Esophagus (tissue), 2 donors: ENCODE measurements around the gene P2RX5. TPM values are rescaled to one million over a fixed set of nuclear protein-coding genes. Genes with fewer than 3 reads are reported as not detected.
"Not testable (repeated sequence)": the region's sequence is repeated elsewhere in the genome, so short reads cannot be mapped to it uniquely, and the experiment has no call there.

ENCODE experiments used
- H3K27ac ChIP-seq, 2 donors: one replicate each; pipeline ENCODE4 v1.5.1; 2013; ENCODE audit warnings: low read depth in 2 of 2, mild to moderate bottlenecking in 2 of 2, inconsistent platforms in 1 of 2, low read length in 1 of 2, moderate library complexity in 1 of 2
- H3K27me3 ChIP-seq, 2 donors: one replicate each; pipeline ENCODE4 v1.6.1; 2013; ENCODE audit warnings: low read length in 2 of 2, control low read depth in 1 of 2, mild to moderate bottlenecking in 1 of 2; ENCODE audit not compliant: insufficient read depth in 2 of 2, control insufficient read depth in 1 of 2
- H3K36me3 ChIP-seq, 2 donors: one replicate each; pipeline ENCODE4 v1.6.1; 2013; ENCODE audit warnings: low read length in 1 of 2; ENCODE audit not compliant: control insufficient read depth in 2 of 2, insufficient read depth in 2 of 2
- H3K4me1 ChIP-seq, 2 donors: one replicate each; pipeline ENCODE4 v1.6.1; 2013; ENCODE audit warnings: low read length in 1 of 2; ENCODE audit not compliant: control insufficient read depth in 2 of 2, insufficient read depth in 2 of 2
- H3K4me3 ChIP-seq, 2 donors: one replicate each; pipeline ENCODE4 v1.5.1; 2013; ENCODE audit warnings: low read length in 2 of 2, mild to moderate bottlenecking in 2 of 2, low read depth in 1 of 2, moderate library complexity in 1 of 2
- H3K9me3 ChIP-seq, 2 donors: one replicate each; pipeline ENCODE4 v1.6.1; 2013; ENCODE audit warnings: mild to moderate bottlenecking in 2 of 2, low read depth in 1 of 2, low read length in 1 of 2, moderate library complexity in 1 of 2; ENCODE audit not compliant: control insufficient read depth in 2 of 2, insufficient read depth in 1 of 2
- WGBS, 2 donors: extraction: QIAGEN DNeasy Blood & Tissue Kit; methylation state at CpG; one replicate each; pipeline ENCODE4 v1.1.7; 2013; 5-methylcytosine and 5-hydroxymethylcytosine counted together
- polyA plus RNA-seq, 2 donors: library from polyadenylated mRNA; stranded (reverse); fragments of 200-250 nt; gene quantifications; one replicate each; pipeline ENCODE4 v1.2.3, GENCODE V29; 2013
- donor health status: healthy with polysubstance abuse.
- donor health status: Bipolar disorder and iron deficiency.

The P2RX5 gene
- polyA plus RNA-seq: 1 to 10 TPM in 1 of 2 donors, under 1 TPM in 1; 0.36 to 1.8 TPM

DNA sequence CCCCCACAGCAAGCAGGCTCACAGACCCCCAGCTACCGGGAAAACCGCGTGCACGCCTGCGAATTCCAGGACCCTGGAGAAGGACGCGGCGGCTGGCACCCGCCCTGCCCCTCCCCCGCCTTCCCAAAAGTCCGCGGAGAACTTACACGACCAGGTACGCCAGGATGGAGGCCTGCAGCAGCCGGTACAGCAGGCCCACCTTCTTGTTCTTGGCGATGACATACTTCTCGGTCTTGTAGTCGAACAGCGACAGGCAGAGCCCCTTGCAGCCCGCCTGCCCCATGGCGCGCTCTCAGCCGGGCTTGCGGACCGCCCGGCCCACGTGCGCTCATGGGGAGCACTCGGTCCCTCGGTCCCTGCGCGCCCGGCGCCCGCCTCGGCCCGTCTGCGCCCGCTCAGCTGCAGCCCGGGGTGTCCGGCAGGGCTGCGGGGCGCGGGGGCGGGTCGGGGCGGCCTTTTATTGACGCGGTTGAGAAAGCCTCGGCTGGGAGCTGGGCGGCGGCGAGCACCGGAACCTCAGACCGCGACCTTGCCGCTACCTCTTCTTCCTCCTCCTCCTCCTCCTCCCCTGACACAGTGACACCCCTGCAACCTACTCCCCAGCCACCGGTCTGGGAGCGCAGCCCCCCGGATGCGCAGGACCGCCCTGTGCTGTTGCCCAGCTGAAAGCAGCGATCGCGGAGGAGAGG, at the start of gene P2RX5:
Gene P2RX5, minus strand, starts transcription at position 433 of the 689 bp plus-strand sequence. Its CDS starts 150 bp downstream, at position 283.
- WGBS, 2 donors: 1% methylated on average over 48 to 65 of the region's 65 CpGs
- H3K9me3 ChIP-seq: peaks cover 0 to 8% of the 10 kb centered on the region in 2 donors
- H3K4me1 ChIP-seq: peaks cover 13 to 14% of the 10 kb centered on the region in 2 donors
- no peak within 1 kb of the TSS for H3K27ac ChIP-seq
- H3K27me3 ChIP-seq: peaks cover 0 to 6% of the 10 kb centered on the region in 2 donors
- H3K36me3 ChIP-seq: no peaks in the 10 kb centered on the region
- peak within 1 kb of the TSS; percentile 36 to 55 for H3K4me3 ChIP-seq

GRCh38 chr17:3745071-3745470, 49.1 kb upstream of the P2RX5 start:
- Histone ChIP-seq H3K9me3 (no peaks in the 10 kb centered on the region), H3K36me3 (no peaks in the 10 kb centered on the region), H3K27ac (no peak overlapping the region), H3K4me3 (no peak overlapping the region), H3K4me1 (no peaks in the 10 kb centered on the region), H3K27me3 (no peaks in the 10 kb centered on the region)
- WGBS, 2 donors: 79 to 81% methylated on average over 10 of the region's 10 CpGs

DNA sequence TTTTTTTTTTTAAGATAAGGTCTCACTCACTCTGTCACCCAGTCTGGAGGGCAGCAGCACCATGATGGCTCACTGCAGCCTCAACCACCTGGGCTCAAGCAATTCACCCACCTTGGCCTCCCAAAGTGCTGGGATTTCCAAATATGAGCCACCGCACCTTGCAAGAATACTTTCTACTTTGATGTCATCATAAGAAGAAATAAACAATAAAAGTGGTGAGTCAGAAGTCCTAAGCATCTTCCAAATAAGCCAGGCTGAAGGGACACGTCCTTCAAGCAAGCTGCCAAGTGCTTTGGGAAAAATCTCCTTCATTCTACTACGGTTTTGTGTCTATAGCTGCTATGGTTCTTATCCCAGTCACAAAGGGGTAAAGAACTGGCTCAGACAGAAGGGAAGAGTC, 48.1 kb upstream of the P2RX5 start:
- 49 to 54% methylated on average over 3 of the region's 3 CpGs for WGBS, 2 donors
- peaks cover 0 to under 1% of the 10 kb centered on the region in 2 donors for H3K4me1 ChIP-seq
- H3K27me3 ChIP-seq: no peaks in the 10 kb centered on the region
- no peak overlapping the region for H3K4me3 ChIP-seq
- H3K36me3 ChIP-seq: no peaks in the 10 kb centered on the region
- H3K9me3 ChIP-seq: no peaks in the 10 kb centered on the region
- no peak overlapping the region for H3K27ac ChIP-seq

GRCh38 chr17:3740611-3741073, 44.7 kb upstream of the P2RX5 start:
- no peak overlapping the region for H3K4me3 ChIP-seq
- no peaks in the 10 kb centered on the region for H3K27me3 ChIP-seq
- H3K9me3 ChIP-seq: no peaks in the 10 kb centered on the region
- WGBS, 2 donors: 69% methylated on average over 14 of the region's 14 CpGs
- H3K36me3 ChIP-seq: no peaks in the 10 kb centered on the region
- H3K4me1 ChIP-seq: peaks cover 2 to 3% of the 10 kb centered on the region in 2 donors
- no peak overlapping the region for H3K27ac ChIP-seq

DNA sequence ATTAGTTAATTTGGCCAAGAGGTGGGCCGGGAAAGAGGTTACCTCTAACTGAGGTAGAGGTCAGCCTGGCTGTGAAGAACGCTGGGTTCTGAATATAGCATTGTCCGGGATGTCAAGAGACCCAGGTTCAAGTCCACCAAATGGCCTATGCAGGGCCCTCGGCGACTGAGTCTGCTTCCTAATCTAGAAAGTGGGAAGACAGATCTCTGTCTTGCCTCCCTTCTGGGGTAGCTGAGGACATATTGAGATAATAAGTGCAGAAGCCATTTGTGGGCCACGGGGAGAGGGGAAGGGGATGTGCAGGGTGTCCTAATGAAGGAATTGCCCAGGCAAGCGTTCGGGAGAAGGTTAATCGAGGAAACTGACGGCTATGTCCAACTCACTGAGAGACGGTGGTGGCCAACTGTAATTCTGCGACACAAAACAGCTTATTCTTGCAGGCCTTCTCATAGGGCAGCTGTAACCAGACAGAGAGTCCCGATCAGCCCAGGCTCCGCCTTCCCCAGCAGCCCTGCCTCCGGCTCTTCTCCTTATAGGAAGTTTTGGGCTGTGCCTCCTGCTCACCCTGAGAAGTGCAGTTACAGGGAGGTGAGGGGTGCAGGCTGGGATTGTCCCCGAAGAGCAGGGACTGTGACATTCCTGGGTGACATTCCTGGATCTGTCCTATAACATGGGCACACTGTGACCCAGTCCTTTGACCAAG, 43.6 kb upstream of the P2RX5 start:
- H3K27me3 ChIP-seq: no peaks in the 10 kb centered on the region
- no peaks in the 10 kb centered on the region for H3K36me3 ChIP-seq
- 83% methylated on average over 16 of the region's 16 CpGs for WGBS, 2 donors
- H3K4me1 ChIP-seq: peaks cover 2 to 3% of the 10 kb centered on the region in 2 donors
- no peaks in the 10 kb centered on the region for H3K9me3 ChIP-seq
- H3K4me3 ChIP-seq: no peak overlapping the region
- no peak overlapping the region for H3K27ac ChIP-seq

DNA sequence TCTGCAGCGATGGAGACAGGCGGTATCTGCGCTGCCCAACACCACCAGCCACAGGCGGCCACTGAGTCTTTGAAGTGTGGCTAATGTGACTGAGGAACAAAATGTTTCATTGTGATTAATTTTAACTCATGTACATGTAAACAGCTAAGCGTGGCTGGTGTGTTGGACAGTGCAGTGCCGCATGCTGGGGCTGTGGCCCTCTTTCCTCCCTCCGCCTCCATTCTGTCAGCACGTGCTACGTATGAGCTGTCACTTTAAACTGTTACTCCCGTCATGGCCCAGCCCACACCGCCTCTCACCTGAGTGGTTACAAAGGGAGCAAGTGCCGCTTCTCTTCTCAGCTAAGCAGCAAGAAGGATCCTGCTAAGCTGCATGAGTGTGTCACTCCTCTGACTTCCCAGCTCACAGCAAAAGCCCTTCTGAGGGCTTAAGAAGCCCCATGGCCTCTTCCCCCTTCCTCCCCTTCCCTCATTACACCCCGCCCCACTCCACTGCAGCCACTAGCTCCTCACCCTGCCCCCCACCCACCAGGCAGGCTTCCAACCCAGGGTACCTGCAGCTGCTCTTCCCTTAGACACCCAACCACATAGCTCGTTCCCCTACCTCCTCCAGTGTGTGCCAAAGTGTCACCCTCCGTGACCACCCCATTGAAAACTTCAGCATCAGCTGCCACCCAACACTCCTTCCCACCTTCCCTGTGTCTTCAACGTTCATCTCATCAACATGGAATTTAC, 42.8 kb upstream of the P2RX5 start:
- Histone ChIP-seq H3K36me3 (no peaks in the 10 kb centered on the region), H3K4me1 (peaks cover 2 to 3% of the 10 kb centered on the region in 2 donors), H3K27me3 (no peaks in the 10 kb centered on the region), H3K27ac (peak overlapping the region in 1 of 2 donors; percentile 61), H3K4me3 (no peak overlapping the region), H3K9me3 (no peaks in the 10 kb centered on the region)
- WGBS, 2 donors: 27 to 31% methylated on average over 16 of the region's 16 CpGs

DNA sequence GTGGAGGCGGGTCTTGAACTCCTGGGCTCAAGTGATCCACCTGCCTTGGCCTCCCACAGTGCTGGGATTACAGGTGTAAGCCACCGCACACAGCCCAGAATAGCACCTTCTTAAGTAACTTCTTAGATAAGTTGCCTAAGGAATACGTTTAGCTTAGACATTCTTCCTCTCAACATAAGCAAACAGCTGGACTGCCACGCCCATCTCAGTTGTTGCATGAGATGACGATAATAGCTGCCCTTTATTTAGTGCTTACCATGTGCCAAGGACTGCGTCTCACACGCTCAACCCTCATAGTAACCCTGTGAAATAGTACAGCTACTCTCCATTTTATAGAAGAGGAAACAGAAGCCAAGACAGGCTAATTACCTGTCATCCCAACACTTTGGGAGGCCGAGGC, 39.6 kb upstream of the P2RX5 start:
- Histone ChIP-seq H3K4me3 (no peak overlapping the region), H3K4me1 (peaks cover 2 to 3% of the 10 kb centered on the region in 2 donors), H3K9me3 (no peaks in the 10 kb centered on the region), H3K27me3 (no peaks in the 10 kb centered on the region), H3K27ac (no peak overlapping the region), H3K36me3 (no peaks in the 10 kb centered on the region)
- 64 to 66% methylated on average over 8 of the region's 8 CpGs for WGBS, 2 donors

DNA sequence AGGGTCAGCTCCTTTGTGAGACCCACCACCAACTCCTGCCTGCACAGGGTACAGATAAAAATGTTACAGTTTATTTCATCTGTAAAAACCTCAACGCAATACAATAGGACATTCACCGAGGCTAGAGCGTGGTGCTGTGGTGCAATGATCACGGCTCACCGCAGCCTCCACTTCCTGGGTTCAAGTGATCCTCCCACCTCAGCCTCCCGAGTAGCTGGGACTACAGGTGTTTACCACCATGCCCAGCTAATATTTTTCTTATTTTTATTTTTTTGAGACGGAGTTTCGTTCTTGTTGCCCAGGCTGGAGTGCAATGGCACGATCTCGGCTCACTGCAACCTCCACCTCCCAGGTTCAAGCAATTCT, 38.9 kb upstream of the P2RX5 start:
- H3K27me3 ChIP-seq, H3K9me3 ChIP-seq, H3K4me3 ChIP-seq, H3K27ac ChIP-seq, H3K36me3 ChIP-seq, H3K4me1 ChIP-seq: not testable (repeated sequence)
- WGBS, 2 donors: 92 to 93% methylated on average over 10 of the region's 10 CpGs

DNA sequence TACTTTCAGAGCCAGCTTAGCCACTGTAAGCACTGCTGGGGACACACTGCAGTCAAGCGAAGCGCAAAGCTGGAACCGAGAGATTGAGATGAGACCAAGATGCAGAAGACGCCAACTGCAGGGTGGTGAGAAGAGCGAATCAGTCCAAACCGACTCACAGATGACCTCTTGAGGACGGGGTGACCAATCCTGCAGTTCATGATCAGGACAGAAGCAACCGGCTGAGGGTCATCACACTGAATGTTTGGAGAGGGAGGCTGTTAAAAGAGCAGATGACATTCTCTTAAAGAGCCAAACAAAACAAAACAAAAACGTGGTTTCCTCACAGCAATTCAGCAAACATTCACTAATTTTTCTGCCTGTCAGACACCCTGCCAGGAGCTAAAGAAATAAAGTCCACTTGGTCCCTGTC, 36.3 kb upstream of the P2RX5 start:
- Histone ChIP-seq H3K4me1 (no peaks in the 10 kb centered on the region), H3K9me3 (no peaks in the 10 kb centered on the region), H3K36me3 (no peaks in the 10 kb centered on the region), H3K27ac (no peak overlapping the region), H3K27me3 (no peaks in the 10 kb centered on the region), H3K4me3 (no peak overlapping the region)
- WGBS, 2 donors: 47 to 48% methylated on average over 9 of the region's 9 CpGs
